ENCODE data around the gene LAMA2. TPM values are rescaled to one million over a fixed set of nuclear protein-coding genes. Genes with fewer than 3 reads are reported as not detected.

The LAMA2 gene, protein sequence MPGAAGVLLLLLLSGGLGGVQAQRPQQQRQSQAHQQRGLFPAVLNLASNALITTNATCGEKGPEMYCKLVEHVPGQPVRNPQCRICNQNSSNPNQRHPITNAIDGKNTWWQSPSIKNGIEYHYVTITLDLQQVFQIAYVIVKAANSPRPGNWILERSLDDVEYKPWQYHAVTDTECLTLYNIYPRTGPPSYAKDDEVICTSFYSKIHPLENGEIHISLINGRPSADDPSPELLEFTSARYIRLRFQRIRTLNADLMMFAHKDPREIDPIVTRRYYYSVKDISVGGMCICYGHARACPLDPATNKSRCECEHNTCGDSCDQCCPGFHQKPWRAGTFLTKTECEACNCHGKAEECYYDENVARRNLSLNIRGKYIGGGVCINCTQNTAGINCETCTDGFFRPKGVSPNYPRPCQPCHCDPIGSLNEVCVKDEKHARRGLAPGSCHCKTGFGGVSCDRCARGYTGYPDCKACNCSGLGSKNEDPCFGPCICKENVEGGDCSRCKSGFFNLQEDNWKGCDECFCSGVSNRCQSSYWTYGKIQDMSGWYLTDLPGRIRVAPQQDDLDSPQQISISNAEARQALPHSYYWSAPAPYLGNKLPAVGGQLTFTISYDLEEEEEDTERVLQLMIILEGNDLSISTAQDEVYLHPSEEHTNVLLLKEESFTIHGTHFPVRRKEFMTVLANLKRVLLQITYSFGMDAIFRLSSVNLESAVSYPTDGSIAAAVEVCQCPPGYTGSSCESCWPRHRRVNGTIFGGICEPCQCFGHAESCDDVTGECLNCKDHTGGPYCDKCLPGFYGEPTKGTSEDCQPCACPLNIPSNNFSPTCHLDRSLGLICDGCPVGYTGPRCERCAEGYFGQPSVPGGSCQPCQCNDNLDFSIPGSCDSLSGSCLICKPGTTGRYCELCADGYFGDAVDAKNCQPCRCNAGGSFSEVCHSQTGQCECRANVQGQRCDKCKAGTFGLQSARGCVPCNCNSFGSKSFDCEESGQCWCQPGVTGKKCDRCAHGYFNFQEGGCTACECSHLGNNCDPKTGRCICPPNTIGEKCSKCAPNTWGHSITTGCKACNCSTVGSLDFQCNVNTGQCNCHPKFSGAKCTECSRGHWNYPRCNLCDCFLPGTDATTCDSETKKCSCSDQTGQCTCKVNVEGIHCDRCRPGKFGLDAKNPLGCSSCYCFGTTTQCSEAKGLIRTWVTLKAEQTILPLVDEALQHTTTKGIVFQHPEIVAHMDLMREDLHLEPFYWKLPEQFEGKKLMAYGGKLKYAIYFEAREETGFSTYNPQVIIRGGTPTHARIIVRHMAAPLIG (N-terminal part only)
- total RNA-seq (2022; extraction: Qiagen RNA extraction; ENCODE audit: low read depth) = 0.26 to 0.70 TPM (median 0.51 TPM) in 5 replicates

DNA sequence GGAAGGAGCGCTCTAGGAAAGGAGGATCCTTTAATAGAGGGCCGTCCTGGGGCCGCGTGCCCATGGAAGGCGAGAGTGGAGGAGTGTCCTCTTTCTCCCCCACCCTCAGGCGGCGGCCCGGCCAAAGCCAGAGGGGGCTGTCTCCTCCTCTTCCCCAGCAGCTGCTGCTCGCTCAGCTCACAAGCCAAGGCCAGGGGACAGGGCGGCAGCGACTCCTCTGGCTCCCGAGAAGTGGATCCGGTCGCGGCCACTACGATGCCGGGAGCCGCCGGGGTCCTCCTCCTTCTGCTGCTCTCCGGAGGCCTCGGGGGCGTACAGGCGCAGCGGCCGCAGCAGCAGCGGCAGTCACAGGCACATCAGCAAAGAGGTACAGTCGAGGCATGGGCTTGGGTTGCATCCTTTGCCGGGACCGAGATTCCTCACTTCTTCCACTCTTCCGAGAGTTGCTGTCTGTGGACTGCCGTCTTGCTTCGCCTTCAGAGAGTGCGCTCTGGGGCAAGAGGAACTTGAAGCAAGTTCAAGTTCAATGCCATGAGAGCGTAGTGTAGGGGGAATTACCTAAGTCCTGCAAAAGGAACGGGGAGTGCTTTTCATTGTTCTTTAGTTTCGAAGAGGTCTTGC is at the start of gene LAMA2:
Gene LAMA2, plus strand, starts transcription at position 148 of the 621 bp plus-strand sequence. Its CDS starts 108 bp downstream, at position 256.

